IMR-90 (cell line): Measurements from ENCODE around the gene MBLAC2. TPM values are rescaled to one million over a fixed set of nuclear protein-coding genes. Genes with fewer than 3 reads are reported as not detected.

Source experiments
- ATAC-seq: fragments of 200-7000 bp; cut with Tn5 transposase; 2 replicates; pipeline ENCODE4 v1.9.1; 2020; ENCODE audit warnings: low read depth, mild to moderate bottlenecking, moderate library complexity
- BruUV-seq: library from RNA; stranded (reverse); fragments of 400-500 nt; replicated peaks from 2 replicates; lab custom pipeline; 2021; lab: Mats Ljungman, UMichigan
- CTCF ChIA-PET: fragments of 300-600 bp; formaldehyde crosslinking; extraction: SDS; loops from one replicate; lab custom pipeline; 2021; ENCODE audit warnings: antibody characterized with exemption; lab: Yijun Ruan, JAX
- POLR2A ChIA-PET: fragments of 300-600 bp; sonication (Branson Sonifier 250); formaldehyde crosslinking; loops from one replicate; lab custom pipeline; 2022; ENCODE audit warnings: antibody characterized with exemption; ENCODE audit not compliant: unreplicated experiment; lab: Charles Lee
- DNase-seq: peaks from one replicate; pipeline ENCODE4 v3.0.0; 2013
- H2AFZ ChIP-seq: replicated peaks from 2 replicates; pipeline ENCODE3; 2013; ENCODE audit warnings: low read length, mild to moderate bottlenecking; ENCODE audit not compliant: poor library complexity
- H2AK5ac ChIP-seq: 2 replicates; pipeline ENCODE4 v1.6.1; 2013; ENCODE audit warnings: low read depth, low read length, inconsistent platforms
- H2AK9ac ChIP-seq: replicated peaks from 2 replicates; pipeline ENCODE3; 2013; ENCODE audit warnings: mild to moderate bottlenecking, low read depth, low read length, moderate library complexity; ENCODE audit not compliant: poor library complexity
- H2BK120ac ChIP-seq: 2 replicates; pipeline ENCODE4 v1.6.1; 2013; ENCODE audit warnings: low read depth, low read length, inconsistent platforms
- H2BK15ac ChIP-seq: 3 replicates; pipeline ENCODE4 v1.6.1; 2013; ENCODE audit warnings: low read depth, low read length, inconsistent platforms
- H2BK20ac ChIP-seq: 2 replicates; pipeline ENCODE4 v1.6.1; 2013; ENCODE audit warnings: low read depth, mild to moderate bottlenecking, inconsistent platforms, low read length, moderate library complexity
- H2BK5ac ChIP-seq: 2 replicates; pipeline ENCODE4 v1.6.1; 2013; ENCODE audit warnings: mild to moderate bottlenecking, low read depth, low read length, inconsistent platforms; ENCODE audit not compliant: poor library complexity, severe bottlenecking
- H3K14ac ChIP-seq: replicated peaks from 2 replicates; pipeline ENCODE4 v1.6.1; 2013; ENCODE audit warnings: low read depth, low read length, inconsistent platforms
- H3K18ac ChIP-seq: 2 replicates; pipeline ENCODE4 v1.6.1; 2013; ENCODE audit warnings: low read depth, low read length, control low read depth
- H3K23ac ChIP-seq: 2 replicates; pipeline ENCODE4 v1.6.1; 2013; ENCODE audit warnings: low read depth, low read length, inconsistent platforms
- H3K27ac ChIP-seq: 2 replicates; pipeline ENCODE4 v1.5.1; 2013; ENCODE audit warnings: mild to moderate bottlenecking, control low read depth, low read length; ENCODE audit not compliant: insufficient read depth
- H3K27me3 ChIP-seq: 2 replicates; pipeline ENCODE4 v1.6.1; 2013; ENCODE audit warnings: low read length; ENCODE audit not compliant: control insufficient read depth, insufficient read depth
- H3K36me3 ChIP-seq: 2 replicates; pipeline ENCODE4 v1.6.1; 2013; ENCODE audit warnings: low read length, mixed read lengths; ENCODE audit not compliant: control insufficient read depth, insufficient read depth
- H3K4ac ChIP-seq: 2 replicates; pipeline ENCODE4 v1.6.1; 2013; ENCODE audit warnings: low read depth, low read length, inconsistent platforms
- H3K4me1 ChIP-seq: 2 replicates; pipeline ENCODE4 v1.6.1; 2013; ENCODE audit warnings: low read length, mixed read lengths; ENCODE audit not compliant: control insufficient read depth, insufficient read depth
- H3K4me2 ChIP-seq: 2 replicates; pipeline ENCODE4 v1.6.1; 2013; ENCODE audit warnings: low read depth, mild to moderate bottlenecking, control low read depth, low read length, moderate library complexity
- H3K4me3 ChIP-seq: 2 replicates; pipeline ENCODE4 v1.5.1; 2013; ENCODE audit warnings: low read depth, mild to moderate bottlenecking, control low read depth, low read length, moderate library complexity; ENCODE audit not compliant: insufficient read depth
- H3K56ac ChIP-seq: 2 replicates; pipeline ENCODE4 v1.6.1; 2013; ENCODE audit warnings: low read length, inconsistent platforms; ENCODE audit not compliant: insufficient read depth; ENCODE audit errors: extremely low read depth
- H3K79me1 ChIP-seq, 2 experiments: 2 replicates each; pipeline ENCODE4 v1.6.1; 2013; ENCODE audit warnings: low read length in 2 of 2, inconsistent platforms in 1 of 2, low read depth in 1 of 2
- H3K9ac ChIP-seq: 2 replicates; pipeline ENCODE4 v1.6.1; 2013; ENCODE audit warnings: low read depth, low read length, control low read depth
- H3K9me1 ChIP-seq: 2 replicates; pipeline ENCODE4 v1.6.1; 2013; ENCODE audit warnings: low read length, inconsistent platforms; ENCODE audit not compliant: insufficient read depth
- H3K9me3 ChIP-seq: 2 replicates; pipeline ENCODE4 v1.6.1; 2013; ENCODE audit warnings: low read length; ENCODE audit not compliant: control insufficient read depth, insufficient read depth
- H4K20me1 ChIP-seq: 2 replicates; pipeline ENCODE4 v1.6.1; 2013; ENCODE audit warnings: low read length, inconsistent platforms; ENCODE audit not compliant: insufficient read depth
- H4K5ac ChIP-seq: 2 replicates; pipeline ENCODE4 v1.6.1; 2013; ENCODE audit warnings: mild to moderate bottlenecking, low read depth, low read length, control low read depth
- H4K8ac ChIP-seq, 2 experiments: 2 replicates each; pipeline ENCODE4 v1.6.1; 2013; ENCODE audit warnings: low read depth in 2 of 2, low read length in 2 of 2, control low read depth in 1 of 2, inconsistent platforms in 1 of 2
- H4K91ac ChIP-seq: 2 replicates; pipeline ENCODE4 v1.6.1; 2013; ENCODE audit warnings: low read depth, low read length, inconsistent platforms; ENCODE audit not compliant: insufficient read depth
- CHD1 ChIP-seq: IDR thresholded peaks from 2 replicates; pipeline ENCODE4 v1.6.1; 2012; ENCODE audit warnings: low read depth, low read length, improper control_type of control experiment
- CTCF ChIP-seq: conservative IDR thresholded peaks from 2 replicates; pipeline ENCODE4 v1.5.1; 2012; ENCODE audit warnings: mild to moderate bottlenecking, low read depth, low read length, improper control_type of control experiment
- FOS ChIP-seq: fragments of 150-350 bp; IDR thresholded peaks from 2 replicates; pipeline ENCODE4 v1.6.1; 2016; ENCODE audit warnings: low read depth, low read length
- MAFK ChIP-seq: IDR thresholded peaks from 2 replicates; pipeline ENCODE4 v1.6.1; 2012; ENCODE audit warnings: low read depth, low read length, improper control_type of control experiment
- MAZ ChIP-seq: IDR thresholded peaks from 2 replicates; pipeline ENCODE4 v1.6.1; 2012; ENCODE audit warnings: low read depth, mild to moderate bottlenecking, low read length, improper control_type of control experiment, moderate library complexity, borderline replicate concordance
- NFE2L2 ChIP-seq: fragments of 150-350 bp; IDR thresholded peaks from 2 replicates; pipeline ENCODE4 v1.6.1; 2016; ENCODE audit warnings: low read depth, mild to moderate bottlenecking, low read length
- POLR2A ChIP-seq: IDR thresholded peaks from 2 replicates; pipeline ENCODE4 v1.6.1; 2012; ENCODE audit warnings: mild to moderate bottlenecking, low read depth, low read length
- RCOR1 ChIP-seq: IDR thresholded peaks from 2 replicates; pipeline ENCODE4 v1.6.1; 2012; ENCODE audit warnings: mild to moderate bottlenecking, low read length, improper control_type of control experiment; ENCODE audit not compliant: insufficient replicate concordance
- USF2 ChIP-seq: fragments of 150-350 bp; IDR thresholded peaks from 2 replicates; pipeline ENCODE4 v1.6.1; 2017; ENCODE audit warnings: mild to moderate bottlenecking, antibody characterized with exemption, low read length, low read depth
- WGBS, 2 experiments: methylation state at CpG; one replicate each; pipeline versions ENCODE4 v1.1.5 to v1.1.7; 2013; ENCODE audit warnings: missing lambda C conversion rate in 2 of 2; ENCODE audit not compliant: insufficient read length in 1 of 2; ENCODE audit errors: extremely low coverage in 2 of 2; 5-methylcytosine and 5-hydroxymethylcytosine counted together
- dilution Hi-C: fragments of 300-500 bp; cut with HindIII; formaldehyde crosslinking; loops from one replicate; pipeline ENCODE4 v1.14.3; 2018; ENCODE audit warnings: low sequenced_read_pairs; ENCODE audit not compliant: unreplicated experiment
- in situ Hi-C: fragments of 300-500 bp; cut with MboI; formaldehyde crosslinking; loops from 3 replicates; pipeline ENCODE4 v1.14.3; 2019; ENCODE audit warnings: low sequenced_read_pairs, inconsistent platforms, mixed read lengths
- intact Hi-C: fragments of 100-400 bp; cut with micrococcal nuclease; formaldehyde crosslinking; loops from 2 replicates; pipeline ENCODE4 v1.10.0; 2022
- polyA plus RNA-seq, 3 experiments: library from polyadenylated mRNA; depleted of rRNA; stranded (reverse); fragments of >200 nt; gene quantifications; 2 replicates each; pipeline ENCODE4 v1.2.3, GENCODE V29; 2012; ENCODE audit warnings: low replicate concordance in 1 of 3
- total RNA-seq: library from RNA; depleted of rRNA; stranded (reverse); fragments of >200 nt; gene quantifications from 2 replicates; pipeline ENCODE4 v1.2.3, GENCODE V29; 2012

Gene MBLAC2
- total and polyA plus RNA-seq, 2 of the 4 experiments (the other 2 are of a cell fraction), result 3.0 to 3.2 TPM

GRCh38 chr5:90480699-90481098 is 6.1 kb upstream of the MBLAC2 start:
- Histone ChIP-seq H2BK15ac (no peak overlapping the region), H2AK9ac (no peak overlapping the region), H3K79me1 (peaks cover 0 to 2% of the 10 kb centered on the region in 2 experiments; a peak in 1 of 4 replicates), H3K4me2 (no peak overlapping the region), H2AK5ac (no peak overlapping the region), H3K9me1 (peaks cover 2% of the 10 kb centered on the region; the same call in 1 of the 2 replicates), H3K56ac (no peak overlapping the region), H3K4me3 (no peak overlapping the region), H3K27ac (no peak overlapping the region), H4K91ac (no peak overlapping the region), H3K23ac (no peak overlapping the region), H2AFZ (no peak overlapping the region), H2BK5ac (no peak overlapping the region), H2BK20ac (no peak overlapping the region), H2BK120ac (no peak overlapping the region), H4K8ac (no peak overlapping the region), H3K4ac (no peak overlapping the region), H3K4me1 (peaks cover 3% of the 10 kb centered on the region; the same call in 1 of the 2 replicates), H4K5ac (no peak overlapping the region), H3K27me3 (no peaks in the 10 kb centered on the region), H3K9ac (no peak overlapping the region), H3K9me3 (no peaks in the 10 kb centered on the region), H4K20me1 (no peaks in the 10 kb centered on the region), H3K18ac (no peak overlapping the region), H3K36me3 (no peaks in the 10 kb centered on the region), H3K14ac (no peak overlapping the region)
- no TSS peak for BruUV-seq
- CTCF ChIA-PET, result no interaction called here
- POLR2A ChIA-PET, result no interaction called here
- no CpG with 5 or more reads among the region's 1 CpG for WGBS, 2 experiments
- DNase-seq (peak; percentile 47), ATAC-seq (no peak)
- in situ Hi-C loops, result no loop called here
- no peak for TF ChIP-seq RCOR1
- TF ChIP-seq POLR2A, result no peak
- no peak for TF ChIP-seq MAZ
- TF ChIP-seq FOS, result no peak
- no peak for TF ChIP-seq USF2
- no peak for TF ChIP-seq CHD1
- peak; percentile 44; the same call in 1 of the 2 replicates for TF ChIP-seq MAFK
- no peak for TF ChIP-seq CTCF
- peak; percentile 52; the same call in 1 of the 2 replicates for TF ChIP-seq NFE2L2
- intact Hi-C loops, result no loop called here
- dilution Hi-C loops, result no loop called here
